Activated CD8-positive, alpha-beta memory T cell treated with anti-CD3 and anti-CD28 coated beads, Interleukin-2, amount 50 U/mL, for 24 hours (primary cell): Measurements from ENCODE around the gene FAM131C.

Source experiments
- DNase-seq: peaks from one replicate; pipeline ENCODE4 v3.0.0-alpha.2; 2020; ENCODE audit errors: extremely low read depth

The FAM131C gene

GRCh38 chr1:16015960-16016901 lies 57.2 kb downstream of the FAM131C start:
- no peak for DNase-seq

- DNase-seq: no peak
These were observed 58.0 kb downstream of the FAM131C start for GRCh38 chr1:16015491-16015890.

GRCh38 chr1:16014509-16015482 lies 58.7 kb downstream of the FAM131C start:
- DNase-seq: no peak

DNA sequence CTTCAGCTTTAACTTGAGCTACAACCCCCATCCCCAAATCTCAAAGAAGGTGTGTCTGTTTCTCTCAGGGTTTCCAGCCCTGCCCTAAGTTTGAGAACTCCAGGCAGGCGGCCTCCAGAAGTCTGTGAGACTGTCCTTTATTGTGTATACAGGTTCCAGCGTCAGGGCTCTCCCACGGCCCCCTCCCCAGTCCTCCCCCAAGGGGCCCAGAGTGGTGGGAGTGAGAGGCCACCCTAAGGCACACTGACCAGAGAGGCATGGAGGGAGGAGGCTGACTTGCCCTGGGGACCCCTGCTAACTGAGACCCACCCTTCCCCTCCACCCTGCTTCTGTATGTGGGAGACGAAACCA lies 59.6 kb downstream of the FAM131C start:
- DNase-seq: no peak

DNA sequence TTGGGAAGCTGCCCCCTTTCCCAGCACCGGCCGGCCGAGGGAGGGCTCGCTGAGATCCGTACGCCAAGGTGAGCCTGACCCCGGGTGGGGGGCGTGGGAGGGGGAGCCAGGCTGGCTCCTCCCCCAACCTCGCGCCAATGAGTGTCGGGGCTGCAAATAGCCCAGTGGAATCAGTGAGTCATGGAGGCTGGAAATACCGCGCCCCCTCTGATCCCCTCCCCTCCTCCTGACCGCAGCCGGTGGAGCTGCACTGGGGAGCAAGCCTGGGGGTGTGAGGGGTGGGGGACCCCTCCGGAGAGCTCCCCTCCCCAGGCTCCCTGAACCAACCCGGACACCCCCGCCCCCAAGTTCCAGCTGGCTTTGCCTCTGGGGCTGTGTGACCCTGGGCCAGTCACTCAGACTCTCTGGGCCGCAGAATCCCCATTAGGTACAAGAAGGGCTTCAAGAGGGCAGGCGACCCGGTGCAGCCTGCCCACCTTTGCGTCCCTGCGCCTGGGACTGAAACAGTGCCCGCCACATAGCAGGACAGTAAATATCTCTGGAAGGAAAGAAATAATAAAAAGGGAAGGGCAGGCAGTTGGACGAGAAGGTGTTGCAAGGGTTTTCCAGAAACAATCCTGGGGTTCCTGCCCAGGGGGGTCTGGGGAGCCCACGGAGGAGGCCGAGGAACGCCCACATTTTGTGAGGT lies 60.1 kb downstream of the FAM131C start:
- no peak for DNase-seq

DNA sequence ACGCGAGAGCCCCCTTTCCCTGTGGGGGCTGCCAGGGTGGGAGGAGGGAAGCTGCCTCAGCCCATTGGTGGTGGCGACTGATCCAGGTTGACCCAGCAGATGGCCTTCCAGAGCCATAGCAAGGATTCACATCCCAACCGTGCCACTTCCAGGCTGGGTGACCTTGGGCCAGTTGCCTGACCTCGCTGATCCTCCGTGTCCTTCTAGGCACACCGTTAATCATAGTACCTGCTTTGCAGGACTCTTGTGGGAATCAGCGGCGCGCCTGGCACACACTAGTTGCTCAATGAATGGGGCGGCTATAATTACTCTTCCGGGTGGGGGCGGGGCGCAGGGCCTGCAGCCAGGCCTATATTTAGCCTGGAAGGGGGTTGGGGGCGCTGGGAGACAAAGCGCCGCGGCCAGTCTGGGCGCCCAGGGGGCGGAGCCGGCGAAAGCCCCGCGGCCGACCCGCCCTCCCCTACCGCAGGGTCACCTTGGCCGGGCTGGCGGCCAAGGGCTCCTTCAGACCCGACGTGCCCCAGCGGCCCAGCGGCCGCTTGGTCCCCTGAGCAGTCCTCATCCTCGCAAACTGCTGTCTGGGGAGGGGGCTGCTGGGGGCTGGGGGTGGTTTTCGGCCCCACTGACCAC lies 60.7 kb downstream of the FAM131C start:
- no peak for DNase-seq

DNA sequence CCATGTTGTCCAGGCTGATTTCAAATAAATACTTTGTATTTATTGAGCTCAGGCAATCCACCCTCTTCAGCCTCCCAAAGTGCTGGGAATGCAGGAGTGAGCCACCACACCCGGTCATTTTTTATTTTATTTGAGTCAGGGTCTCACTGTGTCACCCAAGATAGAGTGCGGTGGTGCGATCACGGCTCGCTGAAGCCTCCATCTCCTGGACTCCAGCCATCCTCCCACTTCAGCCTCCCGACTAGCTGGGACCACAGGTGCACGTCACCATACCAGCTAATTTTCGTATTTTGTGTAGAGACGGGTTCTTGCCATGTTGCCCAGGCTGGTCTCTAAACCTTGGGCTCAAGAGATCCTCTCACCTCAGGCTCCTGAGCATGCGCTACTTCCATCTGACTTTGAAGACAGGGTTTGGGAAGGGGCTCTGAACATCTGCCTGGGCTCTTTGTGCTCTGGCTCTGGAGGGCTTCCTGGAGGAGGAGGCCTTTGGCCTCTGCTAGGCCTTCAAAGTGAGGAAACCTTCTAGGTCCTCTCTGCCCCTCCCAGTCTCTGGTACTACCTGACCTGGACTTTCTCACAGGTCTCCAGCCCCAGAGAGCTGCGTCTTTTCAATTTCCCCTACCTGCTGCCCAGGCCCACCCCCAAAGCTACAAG lies 61.4 kb downstream of the FAM131C start:
- no peak for DNase-seq

- no peak for DNase-seq
These were observed 62.6 kb downstream of the FAM131C start for GRCh38 chr1:16010837-16011236.

- no peak for DNase-seq
These were observed 63.8 kb downstream of the FAM131C start for GRCh38 chr1:16009678-16010077.

GRCh38 chr1:16009030-16009460 lies 64.4 kb downstream of the FAM131C start:
- DNase-seq: peak; percentile 49
